ENCODE results near the gene STK11IP.

STK11IP gene

DNA sequence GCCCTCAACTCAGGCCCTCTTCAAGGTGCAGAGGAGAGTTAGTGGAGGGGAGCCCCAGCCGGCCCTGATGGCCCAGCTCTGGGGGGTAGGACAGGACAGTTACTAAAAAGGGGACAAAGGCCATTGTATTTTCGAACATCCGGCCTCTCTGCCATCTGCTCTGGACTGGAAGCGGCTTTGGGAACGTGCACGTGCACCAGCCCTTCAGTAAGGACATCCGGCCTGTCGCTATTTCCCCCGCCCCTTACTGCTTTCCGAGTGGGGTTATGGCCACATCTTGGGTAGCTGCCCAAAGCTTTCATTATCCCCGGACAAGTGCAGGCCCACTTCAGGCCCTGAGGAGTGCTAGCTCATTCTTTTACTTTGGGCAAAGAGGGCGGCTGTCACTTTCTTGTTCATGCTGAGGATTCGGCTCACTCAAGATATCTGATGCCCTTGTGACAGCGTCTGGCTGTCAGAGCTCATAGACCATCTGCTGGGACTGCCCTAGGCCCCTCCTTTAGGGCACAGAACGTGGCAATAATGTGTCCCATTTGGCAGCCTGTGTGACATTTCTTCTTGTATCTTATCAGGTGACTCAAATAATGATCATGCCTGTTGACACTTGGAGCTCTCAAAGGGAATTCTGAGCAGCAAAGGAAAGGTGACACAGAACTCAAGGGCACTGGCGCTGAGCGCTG, 47.3 kb downstream of the STK11IP start:
- TF ChIP-seq SIN3A (IDR thresholded peaks at IDR 0.05; ENCODE audit: borderline replicate concordance, insufficient read depth, low read length), result no peak
- TF ChIP-seq POLR2AphosphoS5 (IDR thresholded peaks at IDR 0.05; ENCODE audit: low read depth, low read length), result no peak
- TF ChIP-seq, protein P1, sequence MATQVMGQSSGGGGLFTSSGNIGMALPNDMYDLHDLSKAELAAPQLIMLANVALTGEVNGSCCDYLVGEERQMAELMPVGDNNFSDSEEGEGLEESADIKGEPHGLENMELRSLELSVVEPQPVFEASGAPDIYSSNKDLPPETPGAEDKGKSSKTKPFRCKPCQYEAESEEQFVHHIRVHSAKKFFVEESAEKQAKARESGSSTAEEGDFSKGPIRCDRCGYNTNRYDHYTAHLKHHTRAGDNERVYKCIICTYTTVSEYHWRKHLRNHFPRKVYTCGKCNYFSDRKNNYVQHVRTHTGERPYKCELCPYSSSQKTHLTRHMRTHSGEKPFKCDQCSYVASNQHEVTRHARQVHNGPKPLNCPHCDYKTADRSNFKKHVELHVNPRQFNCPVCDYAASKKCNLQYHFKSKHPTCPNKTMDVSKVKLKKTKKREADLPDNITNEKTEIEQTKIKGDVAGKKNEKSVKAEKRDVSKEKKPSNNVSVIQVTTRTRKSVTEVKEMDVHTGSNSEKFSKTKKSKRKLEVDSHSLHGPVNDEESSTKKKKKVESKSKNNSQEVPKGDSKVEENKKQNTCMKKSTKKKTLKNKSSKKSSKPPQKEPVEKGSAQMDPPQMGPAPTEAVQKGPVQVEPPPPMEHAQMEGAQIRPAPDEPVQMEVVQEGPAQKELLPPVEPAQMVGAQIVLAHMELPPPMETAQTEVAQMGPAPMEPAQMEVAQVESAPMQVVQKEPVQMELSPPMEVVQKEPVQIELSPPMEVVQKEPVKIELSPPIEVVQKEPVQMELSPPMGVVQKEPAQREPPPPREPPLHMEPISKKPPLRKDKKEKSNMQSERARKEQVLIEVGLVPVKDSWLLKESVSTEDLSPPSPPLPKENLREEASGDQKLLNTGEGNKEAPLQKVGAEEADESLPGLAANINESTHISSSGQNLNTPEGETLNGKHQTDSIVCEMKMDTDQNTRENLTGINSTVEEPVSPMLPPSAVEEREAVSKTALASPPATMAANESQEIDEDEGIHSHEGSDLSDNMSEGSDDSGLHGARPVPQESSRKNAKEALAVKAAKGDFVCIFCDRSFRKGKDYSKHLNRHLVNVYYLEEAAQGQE (IDR thresholded peaks at IDR 0.05; ENCODE audit: insufficient read depth in 1 of 2, low read depth in 2 of 2, low read length in 2 of 2), result no peak
- TF ChIP-seq TAF1 (IDR thresholded peaks at IDR 0.05; ENCODE audit: borderline replicate concordance, insufficient read depth, low read length), result no peak
- TF ChIP-seq FOXP2 (optimal IDR thresholded peaks at IDR 0.05; ENCODE audit: borderline replicate concordance, extremely low read depth, extremely low read length, insufficient read depth), result no peak

DNA sequence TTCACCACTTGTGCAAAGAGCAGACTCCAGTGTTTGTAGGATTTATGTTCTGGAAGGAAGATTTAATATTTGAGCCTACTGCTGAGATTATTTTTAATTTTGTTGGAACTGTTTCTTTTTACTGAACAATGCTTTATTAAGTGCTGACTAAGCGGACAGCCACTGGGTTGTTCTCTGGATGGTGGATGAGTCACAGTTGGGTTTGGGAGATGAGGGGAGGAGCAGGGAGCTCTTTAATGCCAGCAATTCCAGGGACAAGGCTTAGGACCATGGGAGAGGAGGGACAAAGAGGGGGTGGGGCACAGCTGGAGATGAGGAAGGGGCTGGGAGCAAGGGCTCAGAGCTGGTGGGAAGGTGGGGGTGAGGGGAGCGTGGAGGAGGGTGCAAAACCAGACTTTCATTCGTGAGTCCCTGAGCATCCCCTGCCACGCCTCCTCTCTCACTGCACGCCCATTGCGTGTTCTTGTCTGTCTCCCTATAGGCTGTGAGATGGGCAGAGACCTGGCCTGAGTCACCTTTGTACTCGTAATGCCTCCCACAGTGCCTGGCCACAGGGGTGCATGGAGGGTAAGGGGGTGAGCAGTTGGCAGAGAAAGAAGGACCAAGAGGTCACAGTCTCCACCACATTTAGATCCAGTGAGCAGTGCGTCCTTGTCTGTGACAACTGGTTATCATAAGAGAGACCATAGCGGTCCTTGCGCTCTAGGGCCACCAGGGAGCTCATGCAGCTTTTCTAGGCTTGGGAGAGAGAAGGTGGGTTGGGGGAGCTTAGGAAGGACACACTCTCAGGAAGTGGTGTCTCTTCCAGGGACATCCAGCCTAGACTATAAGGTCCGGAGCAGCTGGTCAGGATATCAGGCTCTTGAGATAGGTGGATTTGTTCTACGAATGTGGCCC, 48.2 kb downstream of the STK11IP start:
- TF ChIP-seq TAF1 (IDR thresholded peaks at IDR 0.05; ENCODE audit: borderline replicate concordance, insufficient read depth, low read length), result no peak
- no peak for TF ChIP-seq FOXP2 (optimal IDR thresholded peaks at IDR 0.05; ENCODE audit: borderline replicate concordance, extremely low read depth, extremely low read length, insufficient read depth)
- TF ChIP-seq, protein P1 (IDR thresholded peaks at IDR 0.05; ENCODE audit: insufficient read depth in 1 of 2, low read depth in 2 of 2, low read length in 2 of 2), result no peak
- TF ChIP-seq POLR2AphosphoS5 (IDR thresholded peaks at IDR 0.05; ENCODE audit: low read depth, low read length), result no peak

DNA sequence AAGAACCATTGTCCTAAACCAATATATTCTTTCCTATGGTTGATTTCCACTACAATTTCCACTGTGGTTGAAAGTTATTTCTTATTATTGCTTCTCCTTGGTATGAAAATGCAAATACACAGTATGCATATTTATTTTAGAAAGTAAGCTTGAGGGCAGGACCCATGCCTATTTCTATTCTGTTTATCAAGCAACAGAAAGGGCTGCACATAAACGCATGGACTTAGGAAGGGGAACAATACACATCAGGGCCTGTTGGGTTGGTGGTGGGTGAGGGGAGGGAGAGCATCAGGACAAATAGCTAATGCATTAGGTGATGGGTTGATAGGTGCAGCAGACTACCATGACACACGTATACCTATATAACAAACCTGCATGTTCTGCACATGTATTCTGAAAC, 50.5 kb downstream of the STK11IP start:
- TF ChIP-seq FOXP2 (optimal IDR thresholded peaks at IDR 0.05; ENCODE audit: borderline replicate concordance, extremely low read depth, extremely low read length, insufficient read depth), result no peak

DNA sequence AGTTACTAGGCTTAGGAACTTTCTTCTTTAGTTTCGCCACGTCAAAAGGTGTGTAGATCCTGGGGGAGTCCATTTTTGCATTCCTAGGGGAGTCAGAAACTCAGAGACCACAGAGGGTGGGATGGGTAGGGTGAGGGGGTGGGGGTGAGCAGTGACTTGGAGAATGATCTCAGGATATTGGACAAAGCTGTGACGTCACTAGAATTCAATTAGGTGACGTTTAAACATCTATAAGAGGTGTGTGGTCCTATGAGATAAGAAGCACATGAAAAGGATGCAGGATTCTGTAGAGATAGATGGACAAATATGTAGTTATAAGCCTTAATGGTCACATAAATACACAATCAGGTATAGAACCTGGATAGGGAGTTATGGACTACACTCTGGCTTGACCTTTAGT, 51.3 kb downstream of the STK11IP start:
- TF ChIP-seq SIN3A (IDR thresholded peaks at IDR 0.05; ENCODE audit: borderline replicate concordance, insufficient read depth, low read length), result no peak

DNA sequence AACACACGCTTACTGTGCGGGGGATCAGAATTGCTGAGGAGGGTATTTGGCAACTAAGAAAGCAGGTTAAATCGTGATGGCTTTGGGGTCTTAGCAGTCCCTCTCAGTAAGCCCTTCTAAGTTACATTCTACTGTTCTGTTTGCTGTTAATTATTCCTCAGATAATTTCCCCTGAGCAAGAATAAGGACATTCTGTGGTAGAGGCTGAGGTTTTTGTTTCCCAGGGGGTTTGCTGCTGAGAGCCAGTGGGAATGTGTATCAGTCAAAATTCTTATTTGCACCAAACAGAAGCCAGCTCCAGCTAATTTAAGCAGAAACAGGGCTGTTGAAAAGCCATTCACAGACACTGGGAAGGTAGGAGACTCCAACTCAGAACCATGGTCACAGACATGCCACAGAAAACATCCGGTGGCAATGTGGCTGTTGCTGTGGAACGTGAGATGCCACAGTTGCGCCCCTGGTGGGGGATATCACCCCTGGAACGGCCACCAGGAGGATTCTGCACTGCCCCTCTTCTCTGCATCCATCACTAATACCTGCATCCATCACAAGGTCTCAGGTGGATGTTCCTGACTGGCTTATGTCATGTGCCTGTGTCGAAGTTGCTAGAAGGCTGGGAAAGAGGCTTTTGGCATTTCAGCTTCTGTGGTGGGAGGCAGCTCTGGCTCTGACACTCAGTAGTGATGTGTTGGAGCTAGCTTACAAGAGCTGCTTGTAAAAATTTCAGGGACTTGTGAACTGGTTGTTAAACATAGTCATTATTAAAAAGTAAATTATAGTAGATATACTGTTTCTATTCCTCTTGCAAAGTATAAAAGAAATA, 53.0 kb downstream of the STK11IP start:
- TF ChIP-seq, protein P1 (IDR thresholded peaks at IDR 0.05; ENCODE audit: insufficient read depth in 1 of 2, low read depth in 2 of 2, low read length in 2 of 2), result no peak
- TF ChIP-seq TAF1 (IDR thresholded peaks at IDR 0.05; ENCODE audit: borderline replicate concordance, insufficient read depth, low read length) (no peak), POLR2AphosphoS5 (IDR thresholded peaks at IDR 0.05; ENCODE audit: low read depth, low read length) (no peak), FOXP2 (optimal IDR thresholded peaks at IDR 0.05; ENCODE audit: borderline replicate concordance, extremely low read depth, extremely low read length, insufficient read depth) (no peak), SIN3A (IDR thresholded peaks at IDR 0.05; ENCODE audit: borderline replicate concordance, insufficient read depth, low read length) (no peak)

Data from PFSK-1 (cell line).